Endodermal cell (in vitro differentiated cells): ENCODE measurements around the gene GHRL. TPM values are rescaled to one million over a fixed set of nuclear protein-coding genes. Genes with fewer than 3 reads are reported as not detected.

ENCODE experiments used
- DNase-seq: peaks from one replicate; pipeline ENCODE4 v3.0.0-alpha.2; 2017
- H3K27ac ChIP-seq: 2 replicates; pipeline ENCODE4 v1.5.1; 2013; ENCODE audit warnings: mild to moderate bottlenecking, low read depth, low read length, moderate library complexity
- H3K27me3 ChIP-seq: 2 replicates; pipeline ENCODE4 v1.6.1; 2013; ENCODE audit warnings: mild to moderate bottlenecking, low read length, moderate library complexity; ENCODE audit not compliant: insufficient read depth, control insufficient read depth, poor library complexity, severe bottlenecking
- H3K36me3 ChIP-seq: 2 replicates; pipeline ENCODE4 v1.7.0; 2013; ENCODE audit warnings: mild to moderate bottlenecking, low read length, moderate library complexity; ENCODE audit not compliant: control insufficient read depth, insufficient read depth
- H3K4me1 ChIP-seq: one replicate; pipeline ENCODE4 v1.7.0; 2013; ENCODE audit warnings: low read length; ENCODE audit not compliant: control insufficient read depth, insufficient read depth
- H3K4me3 ChIP-seq: 2 replicates; pipeline ENCODE4 v1.5.1; 2013; ENCODE audit warnings: mild to moderate bottlenecking, low read length, moderate library complexity
- H3K9ac ChIP-seq: 2 replicates; pipeline ENCODE4 v1.6.1; 2013; ENCODE audit warnings: mild to moderate bottlenecking, low read length, moderate library complexity; ENCODE audit not compliant: poor library complexity, severe bottlenecking; ENCODE audit errors: extremely low read depth
- H3K9me3 ChIP-seq: 2 replicates; pipeline ENCODE4 v1.6.1; 2013; ENCODE audit warnings: mild to moderate bottlenecking, low read length, moderate library complexity; ENCODE audit not compliant: control insufficient read depth
- H3K27ac Mint-ChIP-seq: 2 replicates; pipeline ENCODE4 v1.8.0; 2020; ENCODE audit warnings: mixed read lengths
- H3K27me3 Mint-ChIP-seq: 2 replicates; pipeline ENCODE4 v1.8.0; 2021; ENCODE audit warnings: mild to moderate bottlenecking, mixed read lengths; ENCODE audit not compliant: insufficient read depth
- H3K36me3 Mint-ChIP-seq: 2 replicates; pipeline ENCODE4 v1.8.0; 2020; ENCODE audit warnings: low read depth, mixed read lengths
- H3K4me1 Mint-ChIP-seq: 2 replicates; pipeline ENCODE4 v1.8.0; 2020; ENCODE audit warnings: mixed read lengths
- H3K4me3 Mint-ChIP-seq: 2 replicates; pipeline ENCODE4 v1.8.0; 2020; ENCODE audit warnings: mild to moderate bottlenecking, moderate library complexity, mixed read lengths
- H3K9me3 Mint-ChIP-seq: 2 replicates; pipeline ENCODE4 v1.8.0; 2020; ENCODE audit warnings: mild to moderate bottlenecking, mixed read lengths
- WGBS, 2 experiments: methylation state at CpG; one replicate each; pipeline versions ENCODE4 v1.1.5 to v1.1.7; 2013; ENCODE audit warnings: missing lambda C conversion rate in 2 of 2, mixed read lengths in 1 of 2; ENCODE audit not compliant: insufficient coverage in 1 of 2, insufficient read length in 1 of 2; 5-methylcytosine and 5-hydroxymethylcytosine counted together
- total RNA-seq, 2 donors: library from RNA; stranded (reverse); fragmentation: NEBNext Ultra II Directional in 1 of 2; extraction: Animal tissue kit (Norgen Biotek cat#: 25700) in 1 of 2; gene quantifications; 2 replicates in 1 of 2; 3 replicates in 1 of 2; pipeline ENCODE4 v1.2.1, GENCODE V29; 2021
- TF ChIP-seq, protein P1 (sequence below): fragments of 200-600 bp; sonication (generic); conservative IDR thresholded peaks from 2 replicates; pipeline ENCODE4 v1.5.0; 2021; ENCODE audit warnings: antibody characterized with exemption, mild to moderate bottlenecking

GHRL gene
- total RNA-seq, 2 donors from 2014 or later = not detected

- H3K9me3 Mint-ChIP-seq = no peaks in the 10 kb centered on the region
- H3K27ac Mint-ChIP-seq = no peak overlapping the region
- DNase-seq = no peak
- Histone ChIP-seq H3K4me3 (no peak overlapping the region), H3K4me1 (peaks cover 3% of the 10 kb centered on the region), H3K9me3 (no peaks in the 10 kb centered on the region), H3K27ac (no peak overlapping the region), H3K27me3 (no peaks in the 10 kb centered on the region), H3K36me3 (peaks cover 26% of the 10 kb centered on the region), H3K9ac (no peak overlapping the region)
- WGBS, 2 experiments = 97 to 98% methylated on average over 9 to 11 of the region's 11 CpGs
- peaks cover 5% of the 10 kb centered on the region for H3K36me3 Mint-ChIP-seq
- peaks cover 48% of the 10 kb centered on the region for H3K4me1 Mint-ChIP-seq
- H3K4me3 Mint-ChIP-seq = no peak overlapping the region
- TF ChIP-seq, protein P1, sequence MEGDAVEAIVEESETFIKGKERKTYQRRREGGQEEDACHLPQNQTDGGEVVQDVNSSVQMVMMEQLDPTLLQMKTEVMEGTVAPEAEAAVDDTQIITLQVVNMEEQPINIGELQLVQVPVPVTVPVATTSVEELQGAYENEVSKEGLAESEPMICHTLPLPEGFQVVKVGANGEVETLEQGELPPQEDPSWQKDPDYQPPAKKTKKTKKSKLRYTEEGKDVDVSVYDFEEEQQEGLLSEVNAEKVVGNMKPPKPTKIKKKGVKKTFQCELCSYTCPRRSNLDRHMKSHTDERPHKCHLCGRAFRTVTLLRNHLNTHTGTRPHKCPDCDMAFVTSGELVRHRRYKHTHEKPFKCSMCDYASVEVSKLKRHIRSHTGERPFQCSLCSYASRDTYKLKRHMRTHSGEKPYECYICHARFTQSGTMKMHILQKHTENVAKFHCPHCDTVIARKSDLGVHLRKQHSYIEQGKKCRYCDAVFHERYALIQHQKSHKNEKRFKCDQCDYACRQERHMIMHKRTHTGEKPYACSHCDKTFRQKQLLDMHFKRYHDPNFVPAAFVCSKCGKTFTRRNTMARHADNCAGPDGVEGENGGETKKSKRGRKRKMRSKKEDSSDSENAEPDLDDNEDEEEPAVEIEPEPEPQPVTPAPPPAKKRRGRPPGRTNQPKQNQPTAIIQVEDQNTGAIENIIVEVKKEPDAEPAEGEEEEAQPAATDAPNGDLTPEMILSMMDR = no peak
- no peaks in the 10 kb centered on the region for H3K27me3 Mint-ChIP-seq
Measured at GRCh38 chr3:10288575-10288960, 4.2 kb downstream of the GHRL start.

DNA sequence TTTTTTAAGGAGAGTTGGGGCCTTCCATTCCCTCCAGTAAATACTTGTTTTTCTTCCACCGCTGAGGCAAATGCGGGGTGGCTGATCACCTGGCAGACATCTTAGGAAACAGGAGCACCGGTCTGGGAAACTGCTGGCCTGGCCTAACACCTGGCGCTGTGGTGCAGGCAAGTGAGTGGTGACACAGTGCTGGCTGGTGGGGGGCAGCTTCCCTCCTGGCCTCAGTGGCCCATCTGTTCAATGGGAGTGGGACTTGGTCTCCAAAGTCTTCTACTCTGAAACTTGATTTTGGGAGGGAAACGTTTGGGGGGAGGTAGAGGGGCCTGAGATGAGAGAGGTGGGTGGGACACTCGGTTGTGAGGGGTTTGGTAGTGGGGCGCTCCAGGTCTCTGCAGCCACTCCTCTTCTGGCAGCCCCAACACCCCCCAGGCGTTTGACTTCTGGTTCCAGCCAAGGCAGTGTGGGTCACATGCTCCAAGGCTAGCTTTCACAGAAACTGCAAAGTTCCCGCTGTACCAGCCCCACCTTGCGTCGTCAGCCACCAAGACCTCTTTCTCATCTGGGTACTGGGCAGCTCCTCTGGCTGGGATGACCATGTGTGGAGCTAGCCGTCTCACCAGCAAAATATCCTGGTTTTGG is 4.7 kb downstream of the GHRL start:
- Histone ChIP-seq H3K27ac (no peak overlapping the region), H3K4me1 (peaks cover 3% of the 10 kb centered on the region), H3K9ac (no peak overlapping the region), H3K9me3 (no peaks in the 10 kb centered on the region), H3K4me3 (no peak overlapping the region), H3K27me3 (no peaks in the 10 kb centered on the region), H3K36me3 (peaks cover 31% of the 10 kb centered on the region)
- H3K4me1 Mint-ChIP-seq = peaks cover 47% of the 10 kb centered on the region
- no peak for DNase-seq
- peaks cover 6% of the 10 kb centered on the region for H3K36me3 Mint-ChIP-seq
- no peaks in the 10 kb centered on the region for H3K9me3 Mint-ChIP-seq
- TF ChIP-seq, protein P1 = no peak
- no peak overlapping the region for H3K27ac Mint-ChIP-seq
- WGBS, 2 experiments = 94 to 100% methylated on average over 7 to 12 of the region's 12 CpGs
- H3K27me3 Mint-ChIP-seq = no peaks in the 10 kb centered on the region
- H3K4me3 Mint-ChIP-seq = no peak overlapping the region

- no peaks in the 10 kb centered on the region for H3K4me1 ChIP-seq
- H3K27ac ChIP-seq = peak overlapping the region; percentile 61
- Mint-ChIP-seq H3K4me3 (no peak overlapping the region), H3K9me3 (no peaks in the 10 kb centered on the region), H3K27ac (peak overlapping the region; percentile 67), H3K27me3 (no peaks in the 10 kb centered on the region), H3K4me1 (peaks cover 34% of the 10 kb centered on the region), H3K36me3 (peaks cover 14% of the 10 kb centered on the region)
- H3K36me3 ChIP-seq = peaks cover 32% of the 10 kb centered on the region
- no peaks in the 10 kb centered on the region for H3K27me3 ChIP-seq
- no peak overlapping the region for H3K9ac ChIP-seq
- H3K4me3 ChIP-seq = no peak overlapping the region
- peak; percentile 90 for DNase-seq
- TF ChIP-seq, protein P1 = no peak
- 56 to 81% methylated on average over 2 of the region's 2 CpGs for WGBS, 2 experiments
- H3K9me3 ChIP-seq = no peaks in the 10 kb centered on the region
Measured at GRCh38 chr3:10286596-10287295, 6.0 kb downstream of the GHRL start.
